Stimulated activated CD4-positive, alpha-beta T cell treated with anti-CD3 and anti-CD28 coated beads, Interleukin-15, amount 100 ng/mL, for 1 hour (primary cell): Measurements from ENCODE around the gene JARID2.

Experiments used
- DNase-seq, 2 donors: peaks; one replicate each; pipeline ENCODE4 v3.0.0-alpha.2; 2020; ENCODE audit warnings: low read depth in 1 of 2, low spot score in 1 of 2

JARID2 gene

GRCh38 chr6:15352220-15352619, 106.4 kb downstream of the JARID2 start:
- no peak for DNase-seq

- no peak for DNase-seq
Measured at GRCh38 chr6:15352845-15353244, 107.0 kb downstream of the JARID2 start.

DNA sequence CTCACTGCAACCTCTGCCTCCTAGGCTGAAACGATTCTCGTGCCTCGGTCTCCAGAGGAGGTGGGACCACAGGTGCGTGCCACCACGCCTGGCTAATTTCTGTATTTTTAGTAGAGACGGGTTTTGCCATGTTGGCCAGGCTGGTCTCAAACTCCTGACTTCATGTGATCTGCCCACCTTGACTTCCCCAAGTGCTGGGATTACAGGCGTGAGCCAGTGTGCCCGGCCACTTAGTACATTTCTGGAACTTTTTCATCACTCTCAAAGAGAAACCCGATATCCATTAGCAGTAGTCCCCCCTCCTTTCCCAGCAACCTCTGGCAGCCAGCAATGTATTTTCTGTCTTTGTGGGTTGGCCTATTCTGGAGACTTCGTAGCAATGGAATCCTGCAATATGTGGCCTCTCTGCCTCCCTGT, 109.8 kb downstream of the JARID2 start:
- DNase-seq = no peak

- no peak for DNase-seq
Measured at GRCh38 chr6:15356179-15356578, 110.3 kb downstream of the JARID2 start.

- DNase-seq = no peak
Measured at GRCh38 chr6:15356937-15357336, 111.1 kb downstream of the JARID2 start.

GRCh38 chr6:15357782-15358181, 111.9 kb downstream of the JARID2 start:
- no peak for DNase-seq

- no peak for DNase-seq
Measured at GRCh38 chr6:15358579-15359327, 112.9 kb downstream of the JARID2 start.

DNA sequence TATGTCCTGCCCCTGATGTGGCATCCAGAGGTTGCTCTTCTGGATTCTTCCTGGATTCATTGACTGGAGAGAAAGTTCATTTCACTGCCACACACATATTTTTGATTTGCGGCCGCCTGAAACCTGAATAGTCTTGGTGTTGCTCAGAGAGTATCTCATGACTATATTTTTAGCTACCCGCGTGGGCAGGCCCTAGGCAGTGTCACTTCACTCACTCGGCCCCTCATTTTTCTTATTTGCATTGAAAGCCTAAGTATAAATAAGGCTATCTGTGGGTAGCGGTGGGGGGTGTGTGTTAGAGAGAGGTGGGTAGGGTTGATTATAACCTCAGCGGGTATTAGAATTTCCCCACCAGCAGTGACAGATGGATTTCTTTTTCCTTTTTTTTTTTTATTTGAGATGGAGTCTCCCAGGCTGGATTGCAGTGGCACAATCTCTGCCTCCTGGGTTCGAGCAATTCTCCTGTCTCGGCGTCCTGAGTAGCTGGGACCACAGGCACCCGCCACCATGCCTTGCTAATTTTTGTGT, 113.5 kb downstream of the JARID2 start:
- no peak for DNase-seq

DNA sequence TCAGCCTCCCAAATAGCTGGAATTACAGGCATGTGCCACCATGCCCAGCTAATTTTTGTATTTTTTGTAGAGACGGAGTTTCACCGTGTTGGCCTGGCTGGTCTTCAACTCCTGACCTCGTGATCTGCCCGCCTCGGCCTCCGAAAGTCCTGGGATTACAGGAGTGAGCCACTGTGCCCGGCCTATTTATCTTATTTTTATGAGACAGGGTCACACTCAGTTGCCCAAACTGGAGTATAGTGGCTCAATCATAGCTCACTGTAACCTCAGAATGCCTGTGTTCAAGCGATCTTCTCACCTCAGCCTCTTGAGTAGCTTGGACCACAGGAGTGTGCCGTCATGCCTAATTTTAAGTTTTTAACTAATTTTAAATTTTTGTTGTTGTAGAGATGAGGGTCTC, 114.4 kb downstream of the JARID2 start:
- no peak for DNase-seq

DNA sequence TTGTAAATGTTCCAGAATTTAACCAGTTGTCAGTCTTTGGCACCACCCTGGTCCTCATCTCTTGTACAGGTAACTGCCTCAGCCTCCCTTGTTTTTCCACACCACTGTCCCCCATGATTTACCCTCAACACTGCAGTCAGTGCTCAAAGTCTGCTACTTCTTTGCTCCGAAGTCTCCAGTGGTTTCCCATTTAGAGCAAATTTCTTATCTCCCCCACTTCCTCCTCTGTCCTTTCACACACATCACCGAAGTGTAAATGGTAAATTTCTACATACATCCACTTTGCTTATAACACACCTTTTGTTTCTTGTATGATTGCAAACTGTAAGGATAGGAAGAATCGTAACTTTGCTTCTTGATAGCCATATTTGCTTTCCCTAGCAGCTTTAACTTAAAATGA, 115.3 kb downstream of the JARID2 start:
- no peak for DNase-seq

GRCh38 chr6:15362274-15363160, 116.6 kb downstream of the JARID2 start:
- no peak for DNase-seq

DNA sequence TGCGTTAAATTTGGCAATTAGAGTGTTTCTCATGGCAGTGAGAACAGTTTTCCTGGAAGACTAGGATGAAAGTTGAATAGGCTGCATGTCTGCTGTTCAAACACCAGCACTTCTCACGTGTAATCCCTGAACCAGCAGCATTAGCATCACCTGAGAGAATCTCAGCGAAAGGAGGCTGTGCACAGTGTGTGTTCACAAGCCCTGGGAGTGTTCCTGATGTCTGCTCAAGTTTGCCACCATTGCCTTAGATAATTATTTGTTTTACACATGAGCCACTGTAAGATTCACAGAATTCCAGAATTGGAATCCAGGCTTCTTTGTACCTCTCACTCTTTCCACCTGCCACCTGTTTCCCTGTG, 117.3 kb downstream of the JARID2 start:
- no peak for DNase-seq

- DNase-seq = no peak
Measured at GRCh38 chr6:15363523-15364400, 117.9 kb downstream of the JARID2 start.

GRCh38 chr6:15364401-15365037, 118.7 kb downstream of the JARID2 start:
- no peak for DNase-seq

- DNase-seq = peak in 1 of 2 donors; percentile 5
Measured at GRCh38 chr6:15365273-15365687, 119.4 kb downstream of the JARID2 start.

- DNase-seq = no peak
Measured at GRCh38 chr6:15366003-15366535, 120.2 kb downstream of the JARID2 start.

GRCh38 chr6:15366879-15367278, 121.0 kb downstream of the JARID2 start:
- no peak for DNase-seq

DNA sequence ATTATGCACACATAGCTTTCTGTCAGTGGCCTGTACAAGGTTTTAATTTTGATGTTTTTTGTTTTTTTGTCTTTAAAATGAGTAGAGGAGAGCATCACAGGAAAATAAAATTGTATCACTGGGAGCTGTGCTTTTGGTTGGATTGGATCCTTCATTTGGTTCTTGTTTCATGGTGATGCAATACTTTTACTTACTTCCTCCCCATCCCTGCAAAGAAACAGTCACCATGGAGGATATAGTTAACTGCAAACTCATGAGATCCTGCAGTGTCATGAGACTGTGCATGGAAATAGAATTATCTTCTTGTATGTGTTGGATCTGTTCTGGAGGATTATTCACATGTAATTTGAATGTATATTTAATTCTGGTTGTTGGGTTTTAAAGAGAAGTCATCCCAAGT, 122.3 kb downstream of the JARID2 start:
- no peak for DNase-seq

GRCh38 chr6:15368873-15369272, 123.0 kb downstream of the JARID2 start:
- no peak for DNase-seq

- no peak for DNase-seq
Measured at GRCh38 chr6:15369838-15370237, 124.0 kb downstream of the JARID2 start.
